Gastrocnemius medialis (tissue), 4 donors: ENCODE results near the gene NISCH.

Experiments used
- POLR2A ChIP-seq, 2 donors: fragments of 450-650 bp; IDR thresholded peaks; one replicate each; pipeline ENCODE4 v1.6.1; 2017; ENCODE audit warnings: antibody characterized with exemption in 2 of 2, mild to moderate bottlenecking in 2 of 2, moderate library complexity in 2 of 2
- TF ChIP-seq, protein P1 (sequence below), 5 experiments: fragments of 450-650 bp in 3 of 5; fragments of 200-600 bp in 2 of 5; sonication (generic) in 2 of 5; IDR thresholded peaks in 4 of 5; conservative IDR thresholded peaks in 1 of 5; 1 replicate in 4 of 5; 2 replicates in 1 of 5; pipeline ENCODE4 v1.5.1; 2016 to 2019; ENCODE audit warnings: antibody characterized with exemption in 5 of 5, mild to moderate bottlenecking in 3 of 5, moderate library complexity in 3 of 5

DNA sequence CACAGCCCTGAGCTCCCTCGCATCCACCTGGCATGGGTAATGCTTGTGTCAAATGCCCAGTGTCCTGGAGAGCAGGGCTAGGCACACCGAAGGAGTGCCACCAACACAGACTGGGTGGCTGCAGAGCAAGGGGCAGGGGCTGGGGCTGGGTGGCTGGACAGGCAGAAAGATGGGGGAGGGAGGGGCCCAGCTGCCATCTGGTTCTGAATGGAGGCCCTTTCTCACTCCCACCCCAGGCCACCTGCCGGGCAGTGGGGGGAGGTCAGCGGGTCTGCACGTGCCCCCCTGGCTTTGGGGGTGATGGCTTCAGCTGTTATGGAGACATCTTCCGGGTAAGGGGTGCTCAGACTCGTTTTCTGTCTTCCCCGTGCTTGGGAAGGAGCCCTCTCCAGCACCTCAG, 56.7 kb downstream of the NISCH start:
- TF ChIP-seq, protein P1, sequence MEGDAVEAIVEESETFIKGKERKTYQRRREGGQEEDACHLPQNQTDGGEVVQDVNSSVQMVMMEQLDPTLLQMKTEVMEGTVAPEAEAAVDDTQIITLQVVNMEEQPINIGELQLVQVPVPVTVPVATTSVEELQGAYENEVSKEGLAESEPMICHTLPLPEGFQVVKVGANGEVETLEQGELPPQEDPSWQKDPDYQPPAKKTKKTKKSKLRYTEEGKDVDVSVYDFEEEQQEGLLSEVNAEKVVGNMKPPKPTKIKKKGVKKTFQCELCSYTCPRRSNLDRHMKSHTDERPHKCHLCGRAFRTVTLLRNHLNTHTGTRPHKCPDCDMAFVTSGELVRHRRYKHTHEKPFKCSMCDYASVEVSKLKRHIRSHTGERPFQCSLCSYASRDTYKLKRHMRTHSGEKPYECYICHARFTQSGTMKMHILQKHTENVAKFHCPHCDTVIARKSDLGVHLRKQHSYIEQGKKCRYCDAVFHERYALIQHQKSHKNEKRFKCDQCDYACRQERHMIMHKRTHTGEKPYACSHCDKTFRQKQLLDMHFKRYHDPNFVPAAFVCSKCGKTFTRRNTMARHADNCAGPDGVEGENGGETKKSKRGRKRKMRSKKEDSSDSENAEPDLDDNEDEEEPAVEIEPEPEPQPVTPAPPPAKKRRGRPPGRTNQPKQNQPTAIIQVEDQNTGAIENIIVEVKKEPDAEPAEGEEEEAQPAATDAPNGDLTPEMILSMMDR (IDR thresholded peaks at IDR 0.05 in 4 of 5, conservative IDR thresholded peaks at IDR 0.05 in 1 of 5) = no peak
- TF ChIP-seq POLR2A (IDR thresholded peaks at IDR 0.05) = no peak
